Breast epithelium (tissue), 3 donors: ENCODE data around the gene CD33.

ENCODE experiments used
- CTCF ChIP-seq, 3 donors: fragments of 450-650 bp; IDR thresholded peaks; one replicate each; pipeline ENCODE4 v1.5.1; 2016 to 2017; ENCODE audit warnings: antibody characterized with exemption in 3 of 3, mild to moderate bottlenecking in 3 of 3, moderate library complexity in 3 of 3
- POLR2A ChIP-seq: fragments of 450-650 bp; IDR thresholded peaks from one replicate; pipeline ENCODE4 v1.6.1; 2016; ENCODE audit warnings: antibody characterized with exemption, mild to moderate bottlenecking, moderate library complexity

DNA sequence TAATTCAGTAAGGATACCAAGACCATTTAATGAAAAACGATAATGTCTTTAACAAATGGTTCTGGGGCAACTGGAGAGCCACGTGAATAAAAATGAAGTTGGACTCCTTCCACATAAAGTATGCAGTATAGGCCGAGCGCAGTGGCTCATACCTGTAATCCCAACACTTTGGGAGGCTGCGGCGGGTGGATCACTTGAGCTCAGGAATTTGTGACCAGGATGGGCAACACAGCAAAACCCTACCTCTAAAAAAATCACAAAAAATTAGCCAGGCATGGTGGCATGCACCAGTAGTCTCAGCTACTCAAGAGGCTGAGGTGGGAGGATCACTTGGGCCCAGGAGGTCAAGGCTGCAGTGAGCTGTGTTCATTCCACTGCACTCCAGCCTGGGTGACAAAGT lies 20.6 kb upstream of the CD33 start:
- TF ChIP-seq CTCF (IDR thresholded peaks at IDR 0.05) = no peak
- TF ChIP-seq POLR2A = no peak
